Mesodermal cell (in vitro differentiated cells): ENCODE data around the gene KLF17.

Source experiments
- H3K27ac ChIP-seq: 2 replicates; pipeline ENCODE4 v1.7.0; 2013; ENCODE audit warnings: mild to moderate bottlenecking, low read depth, low read length, moderate library complexity; ENCODE audit not compliant: severe bottlenecking
- H3K36me3 ChIP-seq: 2 replicates; pipeline ENCODE4 v1.7.1; 2013; ENCODE audit warnings: mild to moderate bottlenecking, low read length, moderate library complexity; ENCODE audit not compliant: control insufficient read depth, insufficient read depth
- H3K4me1 ChIP-seq: one replicate; pipeline ENCODE4 v1.7.1; 2013; ENCODE audit warnings: mild to moderate bottlenecking, low read length; ENCODE audit not compliant: insufficient read depth, control insufficient read depth, poor library complexity, severe bottlenecking
- H3K4me3 ChIP-seq: 2 replicates; pipeline ENCODE4 v1.7.0; 2013; ENCODE audit warnings: low read length, control low read depth, mild to moderate bottlenecking; ENCODE audit not compliant: insufficient read depth, poor library complexity, severe bottlenecking; ENCODE audit errors: extremely low read depth
- H3K9me3 ChIP-seq: 2 replicates; pipeline ENCODE4 v1.7.1; 2013; ENCODE audit warnings: mild to moderate bottlenecking, low read length, moderate library complexity; ENCODE audit not compliant: control insufficient read depth
- WGBS, 2 experiments: methylation state at CpG; one replicate each; pipeline ENCODE4 v1.1.5; 2013; ENCODE audit warnings: missing lambda C conversion rate in 2 of 2; ENCODE audit not compliant: insufficient coverage in 2 of 2; 5-methylcytosine and 5-hydroxymethylcytosine counted together

Gene KLF17

GRCh38 chr1:44152692-44153091, 34.1 kb downstream of the KLF17 start:
- no peaks in the 10 kb centered on the region for H3K36me3 ChIP-seq
- no peaks in the 10 kb centered on the region for H3K9me3 ChIP-seq
- no peak overlapping the region for H3K27ac ChIP-seq
- WGBS, 2 experiments: no CpG with 5 or more reads among the region's 1 CpG
- H3K4me3 ChIP-seq: no peak overlapping the region
- no peaks in the 10 kb centered on the region for H3K4me1 ChIP-seq

- WGBS, 2 experiments: 90% methylated on average over 2 of the region's 3 CpGs; no CpG with 5 or more reads in 1 of the 2 experiments
- no peaks in the 10 kb centered on the region for H3K9me3 ChIP-seq
- no peak overlapping the region for H3K27ac ChIP-seq
- H3K4me3 ChIP-seq: no peak overlapping the region
- H3K36me3 ChIP-seq: no peaks in the 10 kb centered on the region
- H3K4me1 ChIP-seq: no peaks in the 10 kb centered on the region
These were observed 35.4 kb downstream of the KLF17 start for GRCh38 chr1:44154049-44154448.

GRCh38 chr1:44157903-44158302, 39.3 kb downstream of the KLF17 start:
- H3K4me1 ChIP-seq: no peaks in the 10 kb centered on the region
- no peak overlapping the region for H3K4me3 ChIP-seq
- H3K9me3 ChIP-seq: no peaks in the 10 kb centered on the region
- H3K36me3 ChIP-seq: no peaks in the 10 kb centered on the region
- 90 to 92% methylated on average over 1 of the region's 1 CpG for WGBS, 2 experiments
- H3K27ac ChIP-seq: no peak overlapping the region

GRCh38 chr1:44158871-44159270, 40.2 kb downstream of the KLF17 start:
- Histone ChIP-seq H3K9me3 (no peaks in the 10 kb centered on the region), H3K4me3 (no peak overlapping the region), H3K4me1 (no peaks in the 10 kb centered on the region), H3K36me3 (no peaks in the 10 kb centered on the region), H3K27ac (no peak overlapping the region)

GRCh38 chr1:44161546-44161945, 42.9 kb downstream of the KLF17 start:
- no peak overlapping the region for H3K4me3 ChIP-seq
- H3K36me3 ChIP-seq: no peaks in the 10 kb centered on the region
- H3K27ac ChIP-seq: no peak overlapping the region
- no peaks in the 10 kb centered on the region for H3K9me3 ChIP-seq
- H3K4me1 ChIP-seq: no peaks in the 10 kb centered on the region

- Histone ChIP-seq H3K4me3 (no peak overlapping the region), H3K27ac (no peak overlapping the region), H3K4me1 (no peaks in the 10 kb centered on the region), H3K36me3 (no peaks in the 10 kb centered on the region), H3K9me3 (no peaks in the 10 kb centered on the region)
- 80 to 100% methylated on average over 2 to 3 of the region's 5 CpGs for WGBS, 2 experiments
These were observed 50.0 kb downstream of the KLF17 start for GRCh38 chr1:44168520-44169098.

GRCh38 chr1:44170281-44170823, 51.7 kb downstream of the KLF17 start:
- H3K4me3 ChIP-seq: no peak overlapping the region
- no peaks in the 10 kb centered on the region for H3K4me1 ChIP-seq
- WGBS, 2 experiments: 91 to 93% methylated on average over 2 of the region's 3 CpGs
- H3K27ac ChIP-seq: no peak overlapping the region
- peaks cover 11% of the 10 kb centered on the region for H3K9me3 ChIP-seq
- H3K36me3 ChIP-seq: no peaks in the 10 kb centered on the region

- no peak overlapping the region for H3K4me3 ChIP-seq
- WGBS, 2 experiments: 100% methylated on average over 1 of the region's 1 CpG
These were observed 56.0 kb downstream of the KLF17 start for GRCh38 chr1:44174630-44175029.

More at GRCh38 chr1:44174630-44175029, 56.0 kb downstream of the KLF17 start:
- Histone ChIP-seq H3K4me1 (no peaks in the 10 kb centered on the region), H3K27ac (no peak overlapping the region), H3K36me3 (no peaks in the 10 kb centered on the region), H3K9me3 (peaks cover 19% of the 10 kb centered on the region)
